Endodermal cell (in vitro differentiated cells): ENCODE measurements around the gene SLC25A44. TPM values are rescaled to one million over a fixed set of nuclear protein-coding genes. Genes with fewer than 3 reads are reported as not detected.

ENCODE experiments used
- DNase-seq: peaks from one replicate; pipeline ENCODE4 v3.0.0-alpha.2; 2017
- H3K27ac ChIP-seq: 2 replicates; pipeline ENCODE4 v1.5.1; 2013; ENCODE audit warnings: mild to moderate bottlenecking, low read depth, low read length, moderate library complexity
- H3K27me3 ChIP-seq: 2 replicates; pipeline ENCODE4 v1.6.1; 2013; ENCODE audit warnings: mild to moderate bottlenecking, low read length, moderate library complexity; ENCODE audit not compliant: insufficient read depth, control insufficient read depth, poor library complexity, severe bottlenecking
- H3K36me3 ChIP-seq: 2 replicates; pipeline ENCODE4 v1.7.0; 2013; ENCODE audit warnings: mild to moderate bottlenecking, low read length, moderate library complexity; ENCODE audit not compliant: control insufficient read depth, insufficient read depth
- H3K4me1 ChIP-seq: one replicate; pipeline ENCODE4 v1.7.0; 2013; ENCODE audit warnings: low read length; ENCODE audit not compliant: control insufficient read depth, insufficient read depth
- H3K4me3 ChIP-seq: 2 replicates; pipeline ENCODE4 v1.5.1; 2013; ENCODE audit warnings: mild to moderate bottlenecking, low read length, moderate library complexity
- H3K9ac ChIP-seq: 2 replicates; pipeline ENCODE4 v1.6.1; 2013; ENCODE audit warnings: mild to moderate bottlenecking, low read length, moderate library complexity; ENCODE audit not compliant: poor library complexity, severe bottlenecking; ENCODE audit errors: extremely low read depth
- H3K9me3 ChIP-seq: 2 replicates; pipeline ENCODE4 v1.6.1; 2013; ENCODE audit warnings: mild to moderate bottlenecking, low read length, moderate library complexity; ENCODE audit not compliant: control insufficient read depth
- H3K27ac Mint-ChIP-seq: 2 replicates; pipeline ENCODE4 v1.8.0; 2020; ENCODE audit warnings: mixed read lengths
- H3K27me3 Mint-ChIP-seq: 2 replicates; pipeline ENCODE4 v1.8.0; 2021; ENCODE audit warnings: mild to moderate bottlenecking, mixed read lengths; ENCODE audit not compliant: insufficient read depth
- H3K36me3 Mint-ChIP-seq: 2 replicates; pipeline ENCODE4 v1.8.0; 2020; ENCODE audit warnings: low read depth, mixed read lengths
- H3K4me1 Mint-ChIP-seq: 2 replicates; pipeline ENCODE4 v1.8.0; 2020; ENCODE audit warnings: mixed read lengths
- H3K4me3 Mint-ChIP-seq: 2 replicates; pipeline ENCODE4 v1.8.0; 2020; ENCODE audit warnings: mild to moderate bottlenecking, moderate library complexity, mixed read lengths
- H3K9me3 Mint-ChIP-seq: 2 replicates; pipeline ENCODE4 v1.8.0; 2020; ENCODE audit warnings: mild to moderate bottlenecking, mixed read lengths
- CTCF ChIP-seq: fragments of 200-600 bp; sonication (generic); conservative IDR thresholded peaks from 2 replicates; pipeline ENCODE4 v1.5.0; 2021; ENCODE audit warnings: antibody characterized with exemption, mild to moderate bottlenecking
- WGBS, 2 experiments: methylation state at CpG; one replicate each; pipeline versions ENCODE4 v1.1.5 to v1.1.7; 2013; ENCODE audit warnings: missing lambda C conversion rate in 2 of 2, mixed read lengths in 1 of 2; ENCODE audit not compliant: insufficient coverage in 1 of 2, insufficient read length in 1 of 2; 5-methylcytosine and 5-hydroxymethylcytosine counted together
- total RNA-seq, 2 donors: library from RNA; stranded (reverse); fragmentation: NEBNext Ultra II Directional in 1 of 2; extraction: Animal tissue kit (Norgen Biotek cat#: 25700) in 1 of 2; gene quantifications; 2 replicates in 1 of 2; 3 replicates in 1 of 2; pipeline ENCODE4 v1.2.1, GENCODE V29; 2021

Gene SLC25A44
- total RNA-seq, 2 donors from 2014 or later = 20.9 to 22.7 TPM

GRCh38 chr1:156238248-156238647, 44.3 kb downstream of the SLC25A44 start:
- Mint-ChIP-seq H3K36me3 (peaks cover 60% of the 10 kb centered on the region), H3K27ac (no peak overlapping the region), H3K27me3 (no peaks in the 10 kb centered on the region), H3K9me3 (no peaks in the 10 kb centered on the region), H3K4me3 (no peak overlapping the region), H3K4me1 (no peaks in the 10 kb centered on the region)
- H3K27ac ChIP-seq = no peak overlapping the region
- H3K4me3 ChIP-seq = no peak overlapping the region
- no peaks in the 10 kb centered on the region for H3K9me3 ChIP-seq
- peaks cover 53% of the 10 kb centered on the region for H3K36me3 ChIP-seq
- no peaks in the 10 kb centered on the region for H3K4me1 ChIP-seq
- 96 to 97% methylated on average over 3 to 5 of the region's 5 CpGs for WGBS, 2 experiments
- no peak for DNase-seq
- TF ChIP-seq CTCF = no peak
- no peak overlapping the region for H3K9ac ChIP-seq
- H3K27me3 ChIP-seq = no peaks in the 10 kb centered on the region

- no peak overlapping the region for H3K4me3 Mint-ChIP-seq
- DNase-seq = no peak
- 86 to 88% methylated on average over 6 to 15 of the region's 15 CpGs for WGBS, 2 experiments
- no peak overlapping the region for H3K9ac ChIP-seq
- H3K27ac ChIP-seq = no peak overlapping the region
- H3K36me3 ChIP-seq = peaks cover 29% of the 10 kb centered on the region
- H3K27me3 ChIP-seq = no peaks in the 10 kb centered on the region
- peaks cover 4% of the 10 kb centered on the region for H3K27me3 Mint-ChIP-seq
- H3K4me3 ChIP-seq = no peak overlapping the region
- no peaks in the 10 kb centered on the region for H3K4me1 ChIP-seq
- no peaks in the 10 kb centered on the region for H3K9me3 ChIP-seq
- H3K4me1 Mint-ChIP-seq = peaks cover 6% of the 10 kb centered on the region
- H3K27ac Mint-ChIP-seq = peak overlapping the region; percentile 35
- no peak for TF ChIP-seq CTCF
- H3K36me3 Mint-ChIP-seq = peaks cover 38% of the 10 kb centered on the region
- H3K9me3 Mint-ChIP-seq = no peaks in the 10 kb centered on the region
Observed at GRCh38 chr1:156241311-156241811, 47.5 kb downstream of the SLC25A44 start.

GRCh38 chr1:156241926-156242325, 48.0 kb downstream of the SLC25A44 start, which contains the start of gene BGLAP:
BGLAP (plus strand) TSS chr1:156242184; CDS start chr1:156242232, 48 bp downstream.
- Histone ChIP-seq H3K9ac (no peak within 1 kb of the TSS), H3K36me3 (peaks cover 24% of the 10 kb centered on the region), H3K27ac (no peak within 1 kb of the TSS), H3K4me1 (no peaks in the 10 kb centered on the region), H3K27me3 (no peaks in the 10 kb centered on the region), H3K4me3 (no peak within 1 kb of the TSS), H3K9me3 (no peaks in the 10 kb centered on the region)
- 91% methylated on average over 5 to 14 of the region's 14 CpGs for WGBS, 2 experiments
- peak within 1 kb of the TSS; percentile 35 for H3K27ac Mint-ChIP-seq
- no peaks in the 10 kb centered on the region for H3K9me3 Mint-ChIP-seq
- H3K4me3 Mint-ChIP-seq = no peak within 1 kb of the TSS
- peaks cover 6% of the 10 kb centered on the region for H3K4me1 Mint-ChIP-seq
- H3K27me3 Mint-ChIP-seq = peaks cover 4% of the 10 kb centered on the region
- no peak for DNase-seq
- no peak for TF ChIP-seq CTCF
- peaks cover 32% of the 10 kb centered on the region for H3K36me3 Mint-ChIP-seq
